T-helper 2 cell treated with Interferon-gamma antibody and Interleukin-4, amounts not matched to agents 100 ng/mL and 5 ng/mL, for 36 hours (primary cell): ENCODE measurements around the gene ZNF200. TPM values are rescaled to one million over a fixed set of nuclear protein-coding genes. Genes with fewer than 3 reads are reported as not detected.

Experiments
- intact Hi-C: fragments of 100-400 bp; cut with micrococcal nuclease; formaldehyde crosslinking; loops from one replicate; pipeline ENCODE4 v1.15.1; 2023
- total RNA-seq: library from RNA; stranded (reverse); gene quantifications from 2 replicates; pipeline ENCODE4 v1.2.3, GENCODE V29; 2022

The ZNF200 gene
- total RNA-seq, 1 donor from 2014 or later, result 14.4 TPM

GRCh38 chr16:3182608-3183444 lies 52.1 kb downstream of the ZNF200 start:
- intact Hi-C loops, result loop anchor here (10.0 kb wide), 1 partner anchor 102 kb away; the partner anchor contains the start of gene ZNF263

- intact Hi-C loops, result loop anchor here (10.0 kb wide), 1 partner anchor 103 kb away; the partner anchor contains the start of gene ZNF263
These were observed 52.7 kb downstream of the ZNF200 start for GRCh38 chr16:3182293-3182607.

GRCh38 chr16:3180445-3180878 lies 54.5 kb downstream of the ZNF200 start:
- intact Hi-C loops, result loop anchor here (10.0 kb wide), 1 partner anchor 104 kb away; the partner anchor contains the start of gene ZNF263

GRCh38 chr16:3179651-3180050 lies 55.3 kb downstream of the ZNF200 start:
- intact Hi-C loops, result loop anchor here (10.0 kb wide), 1 partner anchor 105 kb away; the partner anchor contains the start of gene ZNF263

- intact Hi-C loops, result no loop called here
These were observed 59.5 kb downstream of the ZNF200 start for GRCh38 chr16:3175157-3176093.

- intact Hi-C loops, result no loop called here
These were observed 60.3 kb downstream of the ZNF200 start for GRCh38 chr16:3174618-3175148.

GRCh38 chr16:3173892-3174617 lies 60.9 kb downstream of the ZNF200 start:
- intact Hi-C loops, result no loop called here

Other genes starting within 250 kb of the ZNF200 start
- gene CLDN9, start 222.2 kb downstream of the ZNF200 start, total RNA-seq, result 0.43 and 0.77 TPM in 2 replicates
- not detected in 2 replicates for gene CLDN6, start 217.0 kb downstream of the ZNF200 start, total RNA-seq
- 4.8 and 5.7 TPM in 2 replicates for gene TNFRSF12A, start 214.8 kb downstream of the ZNF200 start, total RNA-seq
- gene HCFC1R1, start 211.2 kb downstream of the ZNF200 start, total RNA-seq, result 29.2 and 31.2 TPM in 2 replicates
- gene THOC6, start 211.1 kb downstream of the ZNF200 start, total RNA-seq, result 64.3 and 65.9 TPM in 2 replicates
- gene BICDL2, start 198.2 kb downstream of the ZNF200 start, total RNA-seq, result 0.20 and 0.23 TPM in 2 replicates
- 71.1 and 75.1 TPM in 2 replicates for gene MMP25, start 188.6 kb downstream of the ZNF200 start, total RNA-seq
- 3,664 and 3,681 TPM in 2 replicates for gene IL32, start 169.5 kb downstream of the ZNF200 start, total RNA-seq
- 0.11 and 0.30 TPM in 2 replicates for gene ZSCAN10, start 135.9 kb downstream of the ZNF200 start, total RNA-seq
- 0.23 TPM in 1 of 2 replicates, not detected in the other for gene ZNF205, start 122.6 kb downstream of the ZNF200 start, total RNA-seq
- 10.8 and 11.0 TPM in 2 replicates for gene ZNF213, start 100.1 kb downstream of the ZNF200 start, total RNA-seq
- not detected in 2 replicates for gene OR1F1, start 47.0 kb downstream of the ZNF200 start, total RNA-seq
- 0.09 and 0.25 TPM in 2 replicates for gene MEFV, start 21.5 kb upstream of the ZNF200 start, total RNA-seq
- 26.0 and 27.4 TPM in 2 replicates for gene ZNF263, start 48.3 kb upstream of the ZNF200 start, total RNA-seq
- gene TIGD7, start 70.3 kb upstream of the ZNF200 start, total RNA-seq, result 3.5 and 4.1 TPM in 2 replicates
- 43.2 and 51.2 TPM in 2 replicates for gene ZNF75A, start 70.3 kb upstream of the ZNF200 start, total RNA-seq
- not detected in 2 replicates for gene OR2C1, start 120.7 kb upstream of the ZNF200 start, total RNA-seq
- gene ZSCAN32, start 165.8 kb upstream of the ZNF200 start, total RNA-seq, result 19.8 and 19.9 TPM in 2 replicates
- gene ZNF174, start 166.1 kb upstream of the ZNF200 start, total RNA-seq, result 11.3 and 11.7 TPM in 2 replicates
- 2.2 and 2.4 TPM in 2 replicates for gene ZNF597, start 208.3 kb upstream of the ZNF200 start, total RNA-seq
- gene NAA60, start 208.5 kb upstream of the ZNF200 start, total RNA-seq, result 43.8 and 54.0 TPM in 2 replicates